HG03521 (cell line): Measurements from ENCODE around the gene PAK6.

Experiments used
- ATAC-seq: cut with Tn5 transposase; IDR thresholded peaks from one replicate; pipeline ENCODE4 v1.9.1; 2021; ENCODE audit warnings: mild to moderate bottlenecking, moderate library complexity; ENCODE audit not compliant: unreplicated experiment

Gene PAK6

DNA sequence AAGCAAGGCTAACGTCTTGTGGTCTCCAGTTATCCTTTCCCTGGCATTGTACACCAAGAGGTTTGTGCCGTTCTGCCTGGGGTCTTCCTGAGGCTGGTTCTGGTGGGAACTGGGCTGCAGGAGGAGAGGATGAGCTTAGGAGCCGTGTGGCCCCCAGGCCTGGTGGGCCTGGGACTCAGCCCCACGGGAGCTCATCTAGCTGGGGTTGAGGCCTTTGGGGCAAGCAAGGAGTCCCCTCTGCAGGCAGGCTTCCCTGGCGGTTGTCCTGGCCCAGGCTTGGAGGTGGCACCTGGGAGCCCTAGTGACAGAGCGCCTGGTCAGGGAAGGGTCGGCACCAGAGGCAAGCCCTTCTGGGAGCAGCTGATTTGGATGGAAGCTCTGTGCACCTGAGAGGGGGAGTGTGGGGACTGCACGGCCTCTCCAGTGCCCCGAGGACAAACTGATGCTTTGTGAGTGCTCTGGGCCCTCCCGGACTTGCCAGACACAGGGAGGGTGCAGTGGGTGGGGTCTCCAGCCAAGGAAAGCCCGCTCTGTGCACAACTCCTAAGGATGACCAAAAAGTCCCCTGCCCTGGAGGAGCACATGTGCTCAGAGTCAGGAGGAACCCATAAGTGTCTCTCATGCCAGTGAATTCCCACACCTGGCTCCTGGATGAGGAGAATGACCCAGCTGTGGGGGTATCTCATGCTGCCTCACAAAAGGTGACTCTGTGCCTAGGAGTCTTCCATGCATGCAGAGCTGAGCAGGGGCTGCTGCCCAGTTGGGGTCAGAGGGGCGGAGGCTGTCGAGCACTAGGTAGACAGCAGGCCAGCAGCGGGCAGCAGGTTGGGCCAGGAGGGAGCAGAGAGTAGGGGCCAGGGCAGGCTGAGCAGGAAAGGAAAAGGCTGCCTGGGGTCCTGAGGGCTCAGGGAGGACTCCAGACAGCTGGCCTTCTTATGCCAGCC is 2.7 kb downstream of the PAK6 start:
- no peak for ATAC-seq

DNA sequence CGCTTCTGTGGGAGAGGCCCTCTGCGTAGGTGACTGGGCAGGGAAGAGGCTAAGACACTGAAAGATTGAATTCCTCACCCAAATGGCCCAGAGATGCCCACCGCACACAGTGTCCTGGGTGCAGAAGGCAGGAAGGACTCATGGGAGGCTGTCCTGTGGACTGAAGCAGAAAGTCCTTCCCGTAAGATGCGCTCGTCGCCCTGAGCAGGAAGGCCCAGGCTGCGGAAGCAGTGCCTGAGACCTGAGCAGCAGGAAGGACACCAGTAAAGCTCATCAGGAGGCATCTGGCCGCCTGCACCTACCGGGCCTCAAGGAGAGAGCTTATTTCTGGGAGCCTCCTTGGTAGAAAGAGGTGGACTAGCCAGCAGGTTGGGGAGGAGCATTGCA is 3.3 kb downstream of the PAK6 start:
- no peak for ATAC-seq

DNA sequence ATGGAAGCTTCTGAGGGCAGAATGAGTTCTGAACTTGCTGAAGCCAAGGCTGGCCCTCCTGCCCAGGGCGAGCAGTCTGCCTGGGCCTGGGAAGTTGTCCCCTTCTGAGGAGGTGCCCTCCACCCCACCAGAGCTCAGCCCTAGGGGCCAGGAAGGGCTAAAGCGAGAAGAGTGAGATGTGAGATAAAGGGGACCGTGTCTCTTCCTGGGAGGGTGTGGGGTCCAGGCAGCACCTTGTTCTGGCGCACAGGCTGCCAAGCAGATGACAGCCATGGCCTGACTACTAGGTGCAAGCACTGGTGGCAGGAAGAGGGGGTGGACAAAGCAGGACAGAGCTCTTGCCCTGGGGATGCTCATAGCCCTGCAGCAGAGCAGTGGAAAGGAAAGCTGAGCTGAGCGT is 3.7 kb downstream of the PAK6 start:
- no peak for ATAC-seq

DNA sequence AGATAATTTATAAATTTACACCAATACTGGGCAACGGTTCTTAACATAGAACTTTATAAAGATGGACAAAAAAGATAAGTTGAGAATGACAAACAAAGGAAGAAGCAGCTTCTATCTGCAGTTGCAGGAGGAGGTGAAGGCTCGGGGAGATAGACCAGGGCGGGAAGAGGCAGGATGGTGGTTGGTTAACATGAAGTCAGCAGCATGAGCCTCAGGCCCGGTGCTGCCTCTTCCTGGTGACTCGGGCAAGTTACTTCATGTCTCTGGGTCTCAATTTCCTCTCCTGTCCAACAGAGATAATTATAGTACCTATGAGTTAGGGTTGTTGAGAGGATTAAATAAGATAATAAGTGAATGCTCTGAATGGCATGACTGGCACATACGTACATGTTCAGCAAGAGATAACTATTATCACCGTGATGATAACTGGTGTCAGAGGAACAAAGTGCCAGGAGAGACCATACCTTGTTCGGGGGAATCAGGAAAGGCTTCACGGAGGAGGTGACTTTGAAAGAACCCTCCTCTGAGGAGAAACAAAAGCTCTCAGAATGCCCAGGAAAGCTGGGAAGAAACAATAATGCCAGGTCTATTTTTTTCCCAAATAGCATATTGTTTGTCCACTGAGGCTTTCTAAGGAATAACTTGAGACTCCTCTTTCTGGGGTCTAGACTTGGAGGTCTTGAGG is 4.4 kb downstream of the PAK6 start:
- no peak for ATAC-seq

DNA sequence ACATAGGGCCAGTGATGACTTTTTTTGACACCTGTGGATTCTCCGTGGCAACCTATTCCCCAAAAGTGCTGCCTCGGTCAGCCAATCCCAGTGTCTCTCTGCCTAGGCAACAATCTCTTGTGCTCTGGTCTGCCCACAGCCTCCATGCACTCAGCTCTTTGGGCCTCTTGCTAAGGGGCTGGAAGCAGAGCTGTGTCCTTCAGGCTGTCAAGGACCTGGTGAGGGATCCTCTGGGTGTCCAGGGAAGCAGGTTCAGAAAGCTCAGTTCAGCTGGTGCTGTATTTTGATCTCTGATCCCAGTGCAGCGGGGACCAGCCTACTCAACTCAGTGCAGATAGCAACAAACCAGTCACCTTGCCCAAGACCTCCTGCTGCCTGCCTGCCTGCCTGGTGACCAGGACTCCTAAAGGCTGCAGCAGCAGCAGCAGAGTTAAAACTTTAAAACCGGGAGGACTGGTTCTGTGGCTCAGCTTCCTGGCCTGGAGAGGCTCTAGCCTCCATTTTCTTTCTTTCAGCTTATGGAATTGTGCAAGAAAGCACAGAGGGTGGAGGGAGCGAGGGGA is 6.2 kb downstream of the PAK6 start:
- no peak for ATAC-seq

DNA sequence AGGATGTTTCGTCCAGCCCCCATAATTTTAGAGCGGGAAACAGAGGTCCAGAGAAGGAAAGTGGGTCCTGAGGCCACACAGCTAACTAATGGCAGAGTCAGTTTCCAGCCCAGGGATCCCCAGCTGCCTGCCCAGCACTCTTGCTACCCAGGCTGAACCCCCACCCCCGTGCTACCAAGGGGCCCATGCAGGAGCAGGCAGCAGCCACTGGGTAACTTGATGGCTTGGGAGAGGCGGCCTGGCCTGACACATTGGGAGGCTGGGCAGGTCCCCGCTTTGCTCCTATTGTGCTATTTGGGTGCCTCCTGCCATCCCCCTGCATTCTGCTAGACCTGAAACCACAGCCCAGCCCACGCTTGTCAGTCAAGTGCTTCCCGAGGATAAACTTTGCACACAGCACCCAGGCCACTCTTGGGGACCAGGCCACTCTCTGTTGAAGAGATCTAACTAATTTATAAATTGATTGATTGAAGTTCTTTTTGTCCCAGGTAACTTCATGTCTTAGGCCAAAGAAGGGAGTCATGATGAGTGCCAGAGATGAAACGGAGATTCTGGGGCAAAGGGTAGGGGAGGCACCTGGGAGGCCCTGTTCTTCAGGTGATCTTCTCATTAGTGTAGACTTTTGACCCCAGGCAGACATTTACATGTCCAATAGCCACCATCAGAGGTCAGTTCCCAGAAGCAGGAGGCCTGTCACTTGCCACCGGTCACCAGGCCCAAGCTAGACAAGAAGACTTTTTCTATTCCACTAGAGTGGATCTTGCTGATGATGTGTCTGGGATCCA is 7.0 kb downstream of the PAK6 start:
- ATAC-seq, result no peak

DNA sequence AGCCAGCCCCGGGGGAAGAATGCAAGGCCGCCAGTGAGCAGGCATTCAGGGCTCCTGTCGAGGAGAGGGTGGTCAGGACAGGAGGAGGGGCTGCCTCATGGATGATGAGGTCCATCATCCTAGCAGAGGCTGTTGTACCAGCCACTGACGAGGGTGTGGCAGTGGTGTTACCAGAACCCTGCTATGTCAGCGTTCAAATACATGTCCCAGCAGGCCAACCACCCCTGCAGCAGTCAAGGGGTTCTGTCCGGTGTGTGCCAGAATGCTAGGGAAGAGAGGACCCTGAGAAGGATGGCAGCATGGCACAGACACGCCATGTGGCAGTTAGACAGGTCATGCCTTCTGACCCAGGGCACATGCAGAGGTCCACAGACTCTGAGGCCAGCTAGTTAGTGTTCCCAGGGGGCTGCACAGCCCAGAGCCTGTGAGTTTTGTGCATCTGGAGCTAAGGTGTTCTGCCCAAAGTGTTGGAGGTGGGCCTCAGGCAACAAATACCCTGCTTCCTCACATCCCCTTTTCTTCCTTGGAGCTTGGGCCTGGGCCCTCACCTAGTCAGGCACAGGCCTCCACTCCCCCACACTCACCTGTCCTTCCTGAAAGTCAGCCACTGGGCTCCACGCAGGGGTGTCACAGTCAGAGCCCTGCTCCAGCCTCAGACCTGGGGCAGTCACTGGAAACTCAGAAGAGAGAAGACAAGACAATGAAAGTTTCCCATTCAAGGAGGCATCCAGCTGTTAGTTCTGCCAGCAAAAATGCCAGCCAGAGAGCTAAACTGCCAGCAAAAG is 7.8 kb downstream of the PAK6 start:
- no peak for ATAC-seq

DNA sequence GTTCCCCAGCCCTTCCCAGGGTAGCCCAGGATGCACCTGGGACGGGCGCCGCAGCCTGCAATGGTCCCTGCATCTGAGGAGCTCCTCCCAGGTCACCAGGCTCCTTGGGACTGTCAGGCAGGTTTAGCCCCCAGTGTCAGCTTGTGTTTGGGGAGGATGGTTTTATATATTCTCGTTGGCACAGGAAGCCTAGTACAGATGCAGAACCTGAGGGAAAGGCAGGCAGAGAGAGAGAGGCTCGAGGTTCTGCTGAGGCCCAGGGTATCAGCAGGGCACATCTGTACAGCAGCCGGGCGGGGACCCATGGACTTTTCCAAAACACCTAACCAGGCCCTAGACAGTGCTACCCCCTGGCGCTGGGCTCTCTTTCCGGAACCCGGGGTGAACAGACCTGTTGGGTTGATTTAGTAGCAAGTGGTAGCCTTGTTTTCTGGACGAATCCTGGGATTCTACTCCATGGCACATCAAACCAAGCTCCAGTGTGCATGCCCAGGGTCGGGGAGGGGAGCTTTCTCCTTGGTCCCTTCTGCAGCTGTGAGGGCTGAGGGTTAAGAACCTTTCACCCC is 8.6 kb downstream of the PAK6 start:
- no peak for ATAC-seq

DNA sequence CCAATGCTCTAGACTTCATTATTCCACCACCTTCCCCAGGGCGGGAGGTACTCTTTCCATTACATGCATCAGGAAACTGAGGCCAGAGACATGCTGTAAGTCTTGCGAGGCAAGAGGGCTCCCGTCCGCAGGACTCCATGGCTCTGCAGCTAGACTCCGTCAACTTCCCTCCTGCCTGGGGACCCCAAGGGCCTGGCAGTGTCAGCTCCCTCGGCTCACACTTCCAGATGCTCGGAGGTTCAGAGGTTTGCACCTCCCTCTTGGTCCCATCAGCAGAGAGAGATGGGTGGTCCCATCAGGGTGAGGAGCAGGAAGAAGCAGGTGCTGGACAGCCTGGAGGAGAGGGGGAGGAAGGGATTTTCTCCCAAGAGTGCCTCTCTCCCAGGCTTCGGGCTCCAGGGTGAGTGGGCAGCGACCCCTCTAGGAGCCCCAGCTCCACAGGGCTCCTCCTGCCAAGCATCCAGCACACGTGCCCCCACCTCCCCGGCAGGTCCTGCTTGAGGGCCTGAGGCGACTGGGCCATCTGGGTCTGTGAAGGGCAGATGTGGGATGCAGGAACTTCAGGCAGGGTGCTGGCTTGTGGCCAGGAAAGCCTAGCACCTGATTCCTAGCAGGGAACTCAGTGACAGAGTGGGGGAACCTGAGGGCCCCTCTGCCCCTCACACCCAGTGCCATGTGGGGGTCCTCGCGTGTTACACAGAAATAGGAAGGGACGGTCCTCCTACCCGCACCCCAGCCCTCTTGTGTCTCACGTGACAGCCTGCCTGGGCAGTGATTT is 9.3 kb downstream of the PAK6 start:
- no peak for ATAC-seq

DNA sequence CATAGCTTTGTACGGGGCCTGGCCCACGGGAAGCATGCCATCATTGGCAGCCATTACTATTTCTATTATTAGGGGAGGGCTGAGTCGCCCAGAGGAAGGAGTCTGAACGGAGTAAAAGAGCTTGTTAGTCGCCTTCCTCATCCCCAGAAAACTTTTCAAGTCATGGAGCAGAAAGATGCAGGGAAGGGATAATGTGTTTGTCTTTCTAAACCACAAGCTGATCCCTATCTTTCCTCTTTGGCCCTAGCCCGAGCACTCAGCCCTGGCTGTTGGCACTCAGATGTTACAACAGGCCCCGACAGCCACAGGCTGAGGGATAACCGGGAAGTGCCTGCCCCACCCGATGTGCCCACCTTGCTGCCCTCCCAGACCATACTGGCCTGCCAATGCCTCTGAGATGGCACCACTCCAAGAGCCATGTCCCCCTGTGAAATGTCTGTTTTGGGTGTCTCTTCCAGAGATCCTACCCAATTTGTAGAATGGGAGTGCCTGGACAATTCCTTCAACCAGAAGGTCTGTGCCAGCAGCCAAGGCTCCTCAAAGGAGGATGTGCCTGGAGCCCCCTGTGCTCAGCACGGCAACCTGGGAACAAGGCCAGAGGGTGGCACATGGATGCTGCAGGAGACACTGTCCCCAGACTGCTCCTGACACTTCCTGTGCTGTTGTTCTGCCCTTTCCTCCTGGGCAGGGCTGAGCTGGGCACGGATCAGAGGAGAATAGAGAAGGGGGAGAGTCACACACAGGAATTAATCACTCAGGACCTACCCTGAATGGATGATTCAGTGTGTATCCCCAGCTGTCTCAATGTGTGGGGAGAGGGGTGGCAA is 10.8 kb downstream of the PAK6 start:
- ATAC-seq, result no peak

DNA sequence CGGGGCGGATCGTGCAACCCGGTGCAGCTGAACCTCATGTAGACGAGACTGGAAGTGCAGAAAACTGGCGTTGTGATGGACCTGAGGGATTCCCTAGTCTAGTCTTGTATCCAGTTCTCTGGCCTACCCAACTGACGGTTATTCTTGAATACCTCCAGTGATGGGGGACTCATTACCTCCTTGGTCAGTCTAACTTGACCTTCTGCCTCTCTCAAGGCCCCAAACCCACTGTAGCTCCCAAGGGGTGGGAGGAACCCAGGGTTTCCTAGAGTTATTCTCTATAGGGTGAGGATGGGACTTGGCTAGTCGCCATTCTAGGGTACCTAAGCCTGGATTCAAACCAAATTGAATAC is 11.4 kb downstream of the PAK6 start:
- ATAC-seq, result no peak

DNA sequence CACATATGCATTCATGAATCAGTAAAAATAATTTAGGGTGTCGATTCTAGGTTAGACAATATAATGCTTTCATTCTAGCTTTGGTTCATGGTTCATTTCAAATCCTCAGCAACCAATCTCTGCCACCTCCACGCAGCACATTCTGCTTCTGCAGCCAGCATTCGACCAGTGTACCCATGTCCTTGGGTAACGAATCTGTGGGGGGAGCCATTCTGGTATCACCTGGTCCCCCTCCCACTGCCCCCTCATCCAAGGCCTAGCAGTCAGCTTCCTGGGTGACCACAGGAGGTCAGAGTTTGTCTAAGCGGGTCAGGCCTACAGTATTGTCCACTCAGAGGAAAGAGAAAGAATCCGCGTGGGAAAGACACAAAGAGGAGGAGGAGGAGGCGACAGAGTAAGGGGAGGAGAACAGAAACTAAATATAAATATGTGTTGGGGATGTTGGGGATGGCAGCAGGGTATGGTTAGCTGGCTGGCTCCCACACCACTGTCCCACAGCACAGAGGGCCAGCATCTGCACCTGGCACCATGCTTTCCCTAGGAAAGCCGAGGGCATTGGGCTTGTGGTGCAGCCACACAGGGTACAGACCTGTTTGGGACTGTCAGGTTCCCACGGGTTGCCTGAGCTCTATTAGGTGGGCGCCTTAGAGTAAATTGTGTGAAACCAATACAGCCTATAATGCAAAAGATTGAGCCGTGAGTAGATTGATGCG is 12.1 kb downstream of the PAK6 start:
- no peak for ATAC-seq

DNA sequence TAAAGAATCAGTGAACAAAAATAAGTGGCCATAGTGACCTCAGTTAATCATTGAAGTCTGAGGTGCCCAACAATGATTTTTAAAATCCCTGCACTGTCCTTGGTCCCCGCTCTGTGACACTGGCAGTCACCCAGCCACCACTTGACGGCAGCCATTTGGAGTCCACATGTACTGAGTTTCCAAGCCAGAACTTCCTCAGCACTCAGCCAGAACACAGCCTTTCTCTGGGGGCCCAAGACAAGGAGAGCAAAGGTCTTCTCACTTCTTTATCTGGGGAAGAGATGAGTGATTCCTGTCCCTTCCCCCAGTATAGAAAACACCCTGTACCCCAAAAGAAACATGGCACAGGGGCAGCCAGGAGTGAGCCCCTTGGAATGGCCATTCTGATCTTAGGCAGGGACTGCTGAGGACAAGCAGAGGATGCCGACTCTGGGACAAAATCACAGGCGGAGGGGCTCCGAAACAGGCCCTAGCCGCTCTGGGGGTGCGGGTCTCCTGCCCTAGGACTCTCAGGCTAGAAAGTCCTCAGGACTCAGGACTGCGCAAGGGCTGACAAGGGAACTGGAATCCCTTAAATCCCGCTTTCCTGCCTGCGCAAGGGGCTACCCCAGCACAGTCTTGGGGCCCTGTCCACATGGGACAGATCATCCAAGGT is 12.8 kb downstream of the PAK6 start:
- ATAC-seq, result no peak

DNA sequence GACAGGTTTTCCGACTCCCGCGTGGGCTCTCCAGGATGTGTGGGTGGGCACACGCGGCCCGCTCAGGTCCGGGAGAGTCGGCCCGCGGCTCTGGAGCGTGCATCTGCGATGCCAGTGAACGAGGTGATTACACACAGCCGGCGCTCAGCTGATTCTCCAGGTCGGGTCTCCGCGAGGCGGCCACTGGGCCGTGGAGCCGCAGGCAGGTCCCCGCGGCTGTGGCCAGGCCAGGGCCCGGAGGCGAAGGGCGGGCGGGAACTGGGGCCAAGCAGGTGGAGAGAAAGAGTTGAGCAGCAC is 13.2 kb downstream of the PAK6 start:
- no peak for ATAC-seq

DNA sequence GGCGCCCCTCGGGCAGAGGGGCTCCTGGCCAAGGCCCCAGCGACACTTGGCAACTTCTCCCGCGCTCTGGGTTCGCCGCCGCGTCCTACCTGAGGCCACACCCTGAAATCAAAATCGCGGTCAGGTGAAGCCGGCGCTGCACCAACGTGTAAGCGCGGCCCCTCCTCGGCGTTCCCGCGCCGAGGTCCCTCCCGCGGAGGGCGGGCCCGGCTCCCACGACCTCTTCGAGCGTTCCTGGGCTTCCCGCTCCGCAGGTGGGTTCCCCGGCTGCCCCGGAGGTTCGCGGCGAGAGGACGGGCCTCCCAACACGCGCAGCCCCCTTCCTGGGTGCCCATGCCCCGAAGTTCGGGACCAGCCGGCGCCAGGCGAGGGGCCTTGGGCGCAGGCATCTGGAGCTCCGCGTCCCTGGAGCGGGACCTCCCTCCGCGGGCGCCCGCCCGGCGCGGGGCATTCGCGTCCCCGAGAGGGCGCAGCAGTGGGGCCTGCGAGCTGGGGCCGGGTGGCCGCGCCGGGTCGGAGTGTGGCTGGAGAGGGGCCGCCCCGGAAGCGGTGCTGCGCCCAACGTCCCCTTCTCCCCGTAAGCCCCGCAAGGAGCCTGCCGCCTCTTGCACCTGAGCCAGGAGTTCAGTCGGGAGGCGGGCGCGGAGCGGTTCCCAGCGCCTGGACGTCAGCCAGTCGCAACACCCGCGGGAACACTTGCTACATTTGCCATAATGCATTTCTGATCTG is 13.7 kb downstream of the PAK6 start:
- ATAC-seq, result no peak

DNA sequence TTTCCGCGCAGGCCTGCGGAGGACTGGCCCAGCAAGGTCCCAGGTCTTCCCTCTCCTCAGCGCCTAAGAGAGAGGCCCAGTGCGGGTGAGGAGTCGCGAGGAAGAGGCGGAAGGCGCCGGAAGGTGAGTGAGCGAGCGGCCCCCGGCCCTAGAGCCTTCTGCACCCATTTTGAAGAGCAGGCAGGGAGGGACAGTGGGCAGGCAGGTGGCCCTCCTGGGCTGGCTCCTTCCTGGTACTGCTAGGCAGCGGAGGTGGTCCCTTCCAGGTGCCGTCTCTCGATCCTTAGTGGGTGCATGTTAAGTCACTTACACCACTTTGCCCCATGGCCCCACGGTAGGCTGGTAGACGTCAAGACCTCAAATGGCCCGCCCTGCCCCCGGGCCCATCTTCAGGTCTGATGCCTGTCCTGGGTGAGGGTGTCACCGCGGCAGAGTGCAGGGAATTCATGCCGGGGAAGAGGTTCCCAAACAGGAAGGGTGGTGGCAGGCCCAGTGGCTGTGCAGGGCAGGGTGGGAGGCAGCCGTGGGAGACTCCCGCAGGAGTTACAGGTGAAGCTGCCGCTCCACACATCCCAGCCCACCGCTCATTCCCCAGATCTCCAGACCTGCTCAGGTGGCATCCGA is 14.4 kb downstream of the PAK6 start:
- ATAC-seq, result no peak

DNA sequence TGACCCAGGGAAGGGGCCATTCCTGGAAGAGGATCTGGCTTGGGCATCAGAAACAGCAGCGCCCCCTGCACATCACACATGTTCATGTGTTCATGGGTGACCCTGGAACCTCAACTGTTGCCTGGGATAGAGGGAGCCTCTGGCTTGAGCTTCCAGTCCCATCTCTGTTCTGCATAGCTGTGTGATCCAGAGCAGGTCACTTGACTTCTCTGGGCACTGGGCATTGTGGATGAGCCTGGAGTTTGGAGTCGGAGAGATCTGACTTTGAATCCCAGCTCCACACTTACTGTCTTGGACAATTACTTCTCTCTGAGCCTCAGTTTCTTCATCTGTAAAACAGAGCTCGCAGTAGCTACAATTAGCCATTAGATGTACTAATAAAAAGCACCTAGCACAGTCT is 15.6 kb downstream of the PAK6 start:
- ATAC-seq, result no peak
